B cell (primary cell): ENCODE measurements around the gene ZNF267. TPM values are rescaled to one million over a fixed set of nuclear protein-coding genes. Genes with fewer than 3 reads are reported as not detected.

ENCODE experiments used
- ATAC-seq: fragments of 200-7000 bp; cut with Tn5 transposase; one replicate; pipeline ENCODE4 v1.10.0; 2021; ENCODE audit warnings: low read depth, mild to moderate bottlenecking, moderate number of reproducible peaks, moderate library complexity
- CTCF ChIA-PET: fragments of 350-600 bp; sonication (Branson Sonifier 250); formaldehyde crosslinking; loops from one replicate; lab custom pipeline; 2021; ENCODE audit warnings: antibody characterized with exemption, inconsistent platforms; lab: Charles Lee
- POLR2A ChIA-PET: fragments of 350-600 bp; sonication (Branson Sonifier 250); formaldehyde crosslinking; loops from one replicate; lab custom pipeline; 2021; ENCODE audit warnings: antibody characterized with exemption; lab: Charles Lee
- DNase-seq: peaks from one replicate; pipeline ENCODE4 v3.0.0; 2013
- H2AFZ ChIP-seq: 2 replicates; pipeline ENCODE4 v1.6.1; 2012; ENCODE audit warnings: mild to moderate bottlenecking, low read depth, low read length; ENCODE audit not compliant: insufficient read depth, poor library complexity, severe bottlenecking
- H3K27ac ChIP-seq, 2 donors: 1 replicate in 1 of 2; 2 replicates in 1 of 2; pipeline ENCODE4 v1.5.1; 2012 to 2013; ENCODE audit warnings: low read length in 2 of 2, mild to moderate bottlenecking in 2 of 2, moderate library complexity in 1 of 2
- H3K27me3 ChIP-seq, 4 experiments: fragments of 200-600 bp in 1 of 4; sonication (generic) in 1 of 4; replicated peaks in 1 of 4; 1 replicate in 2 of 4; 2 replicates in 2 of 4; pipeline versions ENCODE4 v1.6.1 to v1.7.0; 2013 to 2016; ENCODE audit warnings: low read length in 3 of 4, mild to moderate bottlenecking in 2 of 4, mixed read lengths in 1 of 4, moderate library complexity in 1 of 4; ENCODE audit not compliant: insufficient read depth in 4 of 4, control insufficient read depth in 3 of 4; ENCODE audit errors: control extremely low read depth in 1 of 4
- H3K36me3 ChIP-seq, 2 experiments: replicated peaks in 1 of 2; 1 replicate in 1 of 2; 2 replicates in 1 of 2; pipeline versions ENCODE4 v1.6.1 to v1.7.1; 2013; ENCODE audit warnings: low read length in 1 of 2; ENCODE audit not compliant: insufficient read depth in 2 of 2, control insufficient read depth in 1 of 2; ENCODE audit errors: control extremely low read depth in 1 of 2, extremely low read depth in 1 of 2
- H3K4me1 ChIP-seq, 2 donors: fragments of 200-600 bp in 1 of 2; sonication (generic) in 1 of 2; 1 replicate in 1 of 2; 2 replicates in 1 of 2; pipeline versions ENCODE4 v1.5.1 to v1.6.1; 2013 to 2017; ENCODE audit warnings: low read length in 2 of 2; ENCODE audit not compliant: control insufficient read depth in 2 of 2, insufficient read depth in 2 of 2
- H3K4me2 ChIP-seq: replicated peaks from 2 replicates; pipeline ENCODE3; 2012; ENCODE audit warnings: mild to moderate bottlenecking, low read depth, low read length; ENCODE audit not compliant: poor library complexity, severe bottlenecking
- H3K4me3 ChIP-seq, 5 experiments: fragments of 200-600 bp in 1 of 5; sonication (generic) in 1 of 5; 1 replicate in 3 of 5; 2 replicates in 2 of 5; pipeline versions ENCODE4 v1.5.1 to v1.7.0; 2011 to 2016; ENCODE audit warnings: low read length in 4 of 5, mild to moderate bottlenecking in 4 of 5, low read depth in 2 of 5, control low read depth in 1 of 5, moderate library complexity in 1 of 5; ENCODE audit not compliant: insufficient read depth in 1 of 5; ENCODE audit errors: control extremely low read depth in 1 of 5, extremely low read depth in 1 of 5
- H3K79me2 ChIP-seq: fragments of 200-600 bp; sonication (generic); one replicate; pipeline ENCODE4 v1.6.0; 2016; ENCODE audit warnings: low read length; ENCODE audit not compliant: control insufficient read depth, insufficient read depth
- H3K9ac ChIP-seq: fragments of 200-600 bp; sonication (generic); 2 replicates; pipeline ENCODE4 v1.6.1; 2017; ENCODE audit warnings: mild to moderate bottlenecking, low read length, moderate library complexity
- H3K9me3 ChIP-seq, 3 donors: one replicate each; pipeline versions ENCODE4 v1.6.1 to v1.7.1; 2013; ENCODE audit warnings: low read length in 2 of 3; ENCODE audit not compliant: control insufficient read depth in 2 of 3, insufficient read depth in 1 of 3; ENCODE audit errors: control extremely low read depth in 1 of 3
- H4K20me1 ChIP-seq: 2 replicates; pipeline ENCODE4 v1.6.0; 2012; ENCODE audit warnings: mild to moderate bottlenecking, low read length; ENCODE audit not compliant: insufficient read depth, control insufficient read depth, poor library complexity, severe bottlenecking
- H3K27ac Mint-ChIP-seq: one replicate; pipeline ENCODE4 v1.8.0; 2021; ENCODE audit warnings: mixed read lengths
- H3K27me3 Mint-ChIP-seq: one replicate; pipeline ENCODE4 v1.8.0; 2021; ENCODE audit warnings: mixed read lengths
- H3K4me1 Mint-ChIP-seq: one replicate; pipeline ENCODE4 v1.8.0; 2021; ENCODE audit warnings: mixed read lengths
- H3K4me3 Mint-ChIP-seq: one replicate; pipeline ENCODE4 v1.8.0; 2021; ENCODE audit warnings: mixed read lengths
- H3K9me3 Mint-ChIP-seq: one replicate; pipeline ENCODE4 v1.8.0; 2022; ENCODE audit warnings: mixed read lengths; ENCODE audit not compliant: insufficient read depth
- CTCF ChIP-seq: fragments of 200-600 bp; IDR thresholded peaks from one replicate; pipeline ENCODE4 v1.8.0; 2022; ENCODE audit warnings: antibody characterized with exemption, mild to moderate bottlenecking
- EZH2 ChIP-seq: IDR thresholded peaks from 2 replicates; pipeline ENCODE4 v1.6.1; 2012; ENCODE audit warnings: borderline replicate concordance, low read depth, mild to moderate bottlenecking, moderate library complexity, low read length; ENCODE audit not compliant: insufficient read depth, poor library complexity, severe bottlenecking
- WGBS: methylation state at CpG from one replicate; pipeline ENCODE4 v1.1.5; 2013; ENCODE audit warnings: missing lambda C conversion rate; ENCODE audit not compliant: insufficient coverage; 5-methylcytosine and 5-hydroxymethylcytosine counted together
- intact Hi-C: fragments of 100-400 bp; cut with micrococcal nuclease; formaldehyde crosslinking; loops from one replicate; pipeline ENCODE4 v1.10.0; 2022
- polyA plus RNA-seq: library from polyadenylated mRNA; depleted of rRNA; stranded (reverse); fragments of >200 nt; gene quantifications from 2 replicates; pipeline ENCODE4 v1.2.3, GENCODE V29; 2012
- total RNA-seq, 2 donors: library from RNA; stranded (reverse); fragments of 120-200 nt in 1 of 2; gene quantifications; 1 replicate in 1 of 2; 2 replicates in 1 of 2; pipeline versions ENCODE4 v1.2.3 to v1.2.4, GENCODE V29; 2013 to 2022

Gene ZNF267
- total and polyA plus RNA-seq, 2 donors (not counting 1 experiment from before 2014, with no cell fraction given), result 8.6 to 68.1 TPM

DNA sequence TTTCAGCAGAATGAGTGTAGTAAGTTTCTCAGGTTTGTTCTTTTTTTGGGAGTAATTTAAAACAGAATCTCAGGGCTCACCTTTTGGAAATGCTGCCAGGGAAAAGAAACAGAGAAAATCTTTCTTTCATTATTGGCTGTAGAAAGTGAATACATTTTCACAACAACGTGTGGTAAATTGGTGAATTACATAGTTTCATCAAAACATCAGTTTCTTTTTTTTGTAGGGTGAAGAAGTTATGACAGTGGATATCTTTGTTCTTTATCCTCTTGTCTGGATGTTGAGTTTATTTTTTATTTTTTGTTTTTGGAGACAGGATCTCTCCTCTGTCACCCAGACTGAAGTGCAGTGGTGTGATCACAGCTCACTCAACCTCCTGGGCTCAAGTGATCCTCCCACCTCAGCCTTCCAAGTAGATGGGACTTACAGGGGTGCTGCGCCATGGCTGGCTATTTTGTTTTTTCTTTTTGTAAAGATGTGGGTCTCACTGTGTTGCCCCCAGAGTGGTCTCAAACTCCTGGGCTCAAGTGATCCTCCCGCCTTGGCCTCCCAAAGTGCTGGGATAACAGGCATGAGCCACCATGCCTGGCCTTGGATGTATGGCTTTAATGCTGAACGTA, 2.4 kb downstream of the ZNF267 start:
- Histone ChIP-seq H4K20me1 (peaks cover 62% of the 10 kb centered on the region), H3K4me3 (peak overlapping the region in 1 of 5 experiments; percentile 84), H3K4me2 (peak overlapping the region; percentile 81), H3K27me3 (no peaks in the 10 kb centered on the region), H3K79me2 (peaks cover 82% of the 10 kb centered on the region), H2AFZ (no peak overlapping the region), H3K4me1 (peaks cover 54 to 62% of the 10 kb centered on the region in 2 donors), H3K9ac (peak overlapping the region; percentile 94), H3K27ac (peak overlapping the region in 1 of 2 donors; percentile 92), H3K9me3 (no peaks in the 10 kb centered on the region), H3K36me3 (peaks cover 0 to 25% of the 10 kb centered on the region in 2 experiments)
- POLR2A ChIA-PET, result interaction anchor here (0.7 kb wide), 1 partner anchor 999 kb away, joined by 3 read pairs; no protein-coding TSS in a partner anchor
- Mint-ChIP-seq H3K4me1 (peaks cover 82% of the 10 kb centered on the region), H3K27ac (peak overlapping the region; percentile 97), H3K27me3 (no peaks in the 10 kb centered on the region), H3K4me3 (peak overlapping the region; percentile 95), H3K9me3 (no peaks in the 10 kb centered on the region)
- intact Hi-C loops, result loop anchor here (10.0 kb wide), 2 partner anchors 611 to 691 kb away; partner anchors contain the start of gene FUS
- TF ChIP-seq EZH2 (no peak), CTCF (no peak)
- ATAC-seq (no peak), DNase-seq (no peak)
- CTCF ChIA-PET, result interaction anchor here (1.9 kb wide), 1 partner anchor 17 kb away, joined by 7 read pairs; no protein-coding TSS in a partner anchor
- 80% methylated on average over 1 of the region's 4 CpGs for WGBS
